PFSK-1 (cell line): ENCODE results near the gene NPPB.

Experiments used
- POLR2AphosphoS5 ChIP-seq: IDR thresholded peaks from 2 replicates; pipeline ENCODE4 v1.6.1; 2012; ENCODE audit warnings: low read depth, mild to moderate bottlenecking, control low read depth, low read length, moderate library complexity
- SIN3A ChIP-seq: IDR thresholded peaks from 2 replicates; pipeline ENCODE4 v1.6.1; 2012; ENCODE audit warnings: mild to moderate bottlenecking, low read length, moderate library complexity, borderline replicate concordance; ENCODE audit not compliant: insufficient read depth
- TAF1 ChIP-seq: IDR thresholded peaks from 2 replicates; pipeline ENCODE4 v1.6.1; 2012; ENCODE audit warnings: low read length, control low read depth, borderline replicate concordance; ENCODE audit not compliant: insufficient read depth

GRCh38 chr1:11888877-11889208 lies 30.1 kb upstream of the NPPB start:
- TF ChIP-seq POLR2AphosphoS5 (no peak), SIN3A (no peak), TAF1 (no peak)
